Measurements from ENCODE around the gene SH3RF3.

- no peak for TF ChIP-seq CTCF (IDR thresholded peaks at IDR 0.05)
- TF ChIP-seq POLR2A (IDR thresholded peaks at IDR 0.05): no peak
These were observed 281.2 kb downstream of the SH3RF3 start for GRCh38 chr2:109410039-109410815.

Measured in adrenal gland (tissue), 5 donors.